T47D (cell line): ENCODE measurements around the gene LSG1.

ENCODE experiments used
- DNase-seq, 2 experiments: peaks; one replicate each; pipeline versions ENCODE4 v3.0.0 to v3.0.0-alpha.2; 2011 to 2012; ENCODE audit warnings: low read depth in 1 of 2, low spot score in 1 of 2
- JUND ChIP-seq: IDR thresholded peaks from 2 replicates; pipeline ENCODE4 v1.6.1; 2012; ENCODE audit warnings: low read depth
- in situ Hi-C: cut with HindIII; loops from 2 replicates; pipeline ENCODE4 v1.10.0; 2016; ENCODE audit warnings: low sequenced_read_pairs, low pct_unique_long_range_greater_than_20kb

LSG1 gene

GRCh38 chr3:194702545-194702944 lies 30.6 kb upstream of the LSG1 start:
- no peak for DNase-seq
- in situ Hi-C loops = no loop called here
- no peak for TF ChIP-seq JUND

- in situ Hi-C loops = no loop called here
- DNase-seq = no peak
- TF ChIP-seq JUND = no peak
Observed at GRCh38 chr3:194696702-194697101, 24.7 kb upstream of the LSG1 start.

- no peak for DNase-seq
- TF ChIP-seq JUND = no peak
- in situ Hi-C loops = no loop called here
Observed at GRCh38 chr3:194691481-194692283, 19.7 kb upstream of the LSG1 start.

GRCh38 chr3:194690501-194691372 lies 18.7 kb upstream of the LSG1 start:
- no peak for DNase-seq
- in situ Hi-C loops = no loop called here
- no peak for TF ChIP-seq JUND

GRCh38 chr3:194689493-194689944 lies 17.5 kb upstream of the LSG1 start:
- no peak for TF ChIP-seq JUND
- in situ Hi-C loops = no loop called here
- no peak for DNase-seq

GRCh38 chr3:194688946-194689345 lies 17.0 kb upstream of the LSG1 start:
- in situ Hi-C loops = no loop called here
- TF ChIP-seq JUND = no peak
- no peak for DNase-seq

- TF ChIP-seq JUND = no peak
- in situ Hi-C loops = no loop called here
- no peak for DNase-seq
Observed at GRCh38 chr3:194688200-194688740, 16.3 kb upstream of the LSG1 start.

GRCh38 chr3:194687638-194688199 lies 15.7 kb upstream of the LSG1 start:
- in situ Hi-C loops = no loop called here
- TF ChIP-seq JUND = no peak

GRCh38 chr3:194686816-194687637 lies 15.0 kb upstream of the LSG1 start:
- TF ChIP-seq JUND = no peak
- in situ Hi-C loops = no loop called here
- peak; percentile 69 to 97 for DNase-seq

More at GRCh38 chr3:194687638-194688199, 15.7 kb upstream of the LSG1 start:
- no peak for DNase-seq

GRCh38 chr3:194686414-194686815 lies 14.4 kb upstream of the LSG1 start:
- TF ChIP-seq JUND = no peak
- no peak for DNase-seq
- in situ Hi-C loops = no loop called here

- peak; percentile 100 for DNase-seq
- in situ Hi-C loops = no loop called here
- no peak; the same call in 1 of the 2 replicates for TF ChIP-seq JUND
Observed at GRCh38 chr3:194685718-194686413, 13.9 kb upstream of the LSG1 start, which contains the start of gene FAM43A. Gene FAM43A (plus strand): TSS chr3:194685883. CDS start chr3:194686827, 944 bp downstream.
